HUES64 (cell line): ENCODE results near the gene WNT6.

Experiments
- H3K27ac ChIP-seq: 2 replicates; pipeline ENCODE4 v1.7.0; 2013; ENCODE audit warnings: low read depth, low read length, inconsistent platforms
- H3K27me3 ChIP-seq: 2 replicates; pipeline ENCODE4 v1.6.1; 2013; ENCODE audit warnings: mild to moderate bottlenecking, low read length; ENCODE audit not compliant: insufficient read depth
- H3K36me3 ChIP-seq: 2 replicates; pipeline ENCODE4 v1.6.1; 2013; ENCODE audit warnings: mild to moderate bottlenecking, low read length; ENCODE audit not compliant: insufficient read depth
- H3K4me1 ChIP-seq: 2 replicates; pipeline ENCODE4 v1.6.1; 2013; ENCODE audit warnings: mild to moderate bottlenecking, low read length, moderate library complexity; ENCODE audit not compliant: insufficient read depth
- H3K4me3 ChIP-seq: 2 replicates; pipeline ENCODE4 v1.5.1; 2013; ENCODE audit warnings: mild to moderate bottlenecking, low read length, moderate library complexity
- H3K9ac ChIP-seq: 2 replicates; pipeline ENCODE4 v1.6.1; 2013; ENCODE audit warnings: mild to moderate bottlenecking, low read depth, low read length
- H3K9me3 ChIP-seq: 2 replicates; pipeline ENCODE4 v1.6.1; 2013; ENCODE audit warnings: low read depth, low read length; ENCODE audit not compliant: insufficient read depth
- WGBS: fragments of 150-250, 120-280 bp; methylation state at CpG from one replicate; pipeline ENCODE4 v1.1.7; 2013; ENCODE audit warnings: missing lambda C conversion rate; 5-methylcytosine and 5-hydroxymethylcytosine counted together

Gene WNT6

DNA sequence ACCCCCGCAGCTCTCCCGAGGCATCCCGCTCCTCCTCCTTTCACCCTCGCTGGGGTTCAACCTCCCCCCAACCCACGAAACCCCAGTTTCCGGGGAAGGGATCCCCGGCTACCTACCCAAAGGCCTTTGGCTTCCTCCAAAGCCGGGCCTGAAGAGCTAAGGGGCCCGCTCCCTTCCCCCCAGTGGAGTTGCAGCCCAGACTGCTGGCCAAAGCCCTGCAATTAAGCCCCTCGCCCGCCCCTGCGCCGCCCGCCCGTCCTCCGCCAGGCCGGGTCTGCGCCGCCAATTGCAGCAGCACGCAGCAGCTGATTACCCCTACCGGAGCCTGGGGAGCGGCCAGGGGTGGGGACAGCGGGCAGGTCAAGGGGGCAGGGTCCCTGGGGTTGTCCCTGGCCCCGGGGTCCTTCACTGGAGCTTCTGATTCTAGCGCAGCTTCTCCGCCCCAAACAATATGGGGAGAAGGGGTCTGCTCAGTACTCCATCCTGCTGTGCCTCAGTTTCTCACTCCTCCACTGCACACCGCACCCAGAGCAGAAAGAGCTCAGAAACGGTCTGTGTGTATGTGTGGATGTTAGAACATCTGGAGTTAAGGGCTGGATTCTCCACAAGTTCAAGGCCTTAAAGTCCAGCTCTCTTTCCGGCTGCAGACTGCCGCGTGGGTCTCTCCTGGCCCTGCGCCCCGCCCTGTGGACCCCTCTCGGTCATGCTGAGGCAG lies 37.9 kb downstream of the WNT6 start:
- H3K4me3 ChIP-seq, result peak overlapping the region; percentile 38
- H3K27me3 ChIP-seq, result peaks cover 98% of the 10 kb centered on the region
- no peak overlapping the region for H3K9ac ChIP-seq
- WGBS, result 7% methylated on average over 34 of the region's 34 CpGs
- no peaks in the 10 kb centered on the region for H3K36me3 ChIP-seq
- H3K4me1 ChIP-seq, result peaks cover 22% of the 10 kb centered on the region
- H3K9me3 ChIP-seq, result no peaks in the 10 kb centered on the region; the same call in 1 of the 2 replicates
- no peak overlapping the region for H3K27ac ChIP-seq

DNA sequence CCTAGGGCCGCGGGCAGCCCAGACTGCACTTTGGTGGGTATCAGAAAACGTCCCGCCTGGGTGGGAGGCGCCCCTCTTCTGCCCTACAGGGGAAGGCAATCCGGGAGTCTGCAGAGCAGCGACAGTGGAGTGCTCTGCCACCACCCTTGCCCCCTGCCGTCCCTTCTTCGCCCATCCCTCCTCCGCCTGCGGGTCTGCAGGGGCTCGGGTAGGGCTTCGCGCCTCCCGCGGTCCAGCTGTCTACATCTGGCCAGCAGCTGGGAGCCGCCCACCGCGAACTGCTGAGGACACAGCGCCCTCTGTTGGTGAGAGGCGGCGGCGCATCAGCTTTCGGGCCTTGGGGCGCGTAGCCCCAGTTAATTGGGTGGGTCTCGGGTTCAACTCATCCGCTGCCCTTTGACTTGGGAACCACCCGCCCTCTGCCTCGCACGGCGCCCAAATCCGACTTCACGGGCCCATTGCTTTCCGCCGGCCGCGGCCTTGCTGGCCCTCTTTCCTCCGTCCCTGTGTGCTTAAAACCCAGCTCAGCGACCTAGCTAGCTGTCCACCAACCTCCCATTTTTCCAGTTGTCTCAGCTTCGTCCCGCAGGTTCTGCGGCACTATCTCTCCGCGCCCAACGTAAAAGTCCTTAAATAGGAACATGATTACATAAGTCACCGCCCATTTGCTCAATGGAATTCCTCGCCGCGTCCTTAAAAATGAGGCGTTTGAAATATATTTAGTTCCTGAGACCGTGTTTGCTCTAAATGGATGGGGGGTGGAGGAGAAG lies 38.7 kb downstream of the WNT6 start:
- Histone ChIP-seq H3K9me3 (no peaks in the 10 kb centered on the region; the same call in 1 of the 2 replicates), H3K36me3 (no peaks in the 10 kb centered on the region), H3K4me1 (peaks cover 22% of the 10 kb centered on the region), H3K9ac (no peak overlapping the region), H3K4me3 (no peak overlapping the region), H3K27ac (no peak overlapping the region), H3K27me3 (peaks cover 96% of the 10 kb centered on the region)
- 8% methylated on average over 52 of the region's 52 CpGs for WGBS

DNA sequence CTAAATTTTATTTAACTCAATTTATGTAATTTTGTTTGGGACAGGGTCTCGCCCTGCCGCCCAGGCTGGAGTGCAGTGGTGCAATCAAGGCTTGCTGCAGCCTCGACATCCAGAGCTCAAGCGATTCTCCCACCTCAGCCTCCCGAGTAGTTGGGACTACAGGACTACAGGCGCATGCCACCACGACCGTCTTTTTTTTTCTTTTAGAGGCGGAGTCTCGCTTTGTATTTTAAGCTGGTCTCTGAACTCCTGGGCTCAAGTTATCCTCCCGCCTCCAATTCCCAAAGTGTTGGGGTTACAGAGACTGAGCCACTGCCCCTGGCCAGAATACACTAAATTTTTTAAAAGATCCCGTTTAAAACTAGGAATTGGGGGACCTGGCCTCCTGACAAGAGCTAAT lies 39.5 kb downstream of the WNT6 start:
- Histone ChIP-seq H3K9ac (no peak overlapping the region), H3K27me3 (peaks cover 94% of the 10 kb centered on the region), H3K27ac (no peak overlapping the region), H3K4me3 (no peak overlapping the region), H3K4me1 (peaks cover 22% of the 10 kb centered on the region), H3K9me3 (no peaks in the 10 kb centered on the region; the same call in 1 of the 2 replicates), H3K36me3 (no peaks in the 10 kb centered on the region)
- 40% methylated on average over 12 of the region's 12 CpGs for WGBS

DNA sequence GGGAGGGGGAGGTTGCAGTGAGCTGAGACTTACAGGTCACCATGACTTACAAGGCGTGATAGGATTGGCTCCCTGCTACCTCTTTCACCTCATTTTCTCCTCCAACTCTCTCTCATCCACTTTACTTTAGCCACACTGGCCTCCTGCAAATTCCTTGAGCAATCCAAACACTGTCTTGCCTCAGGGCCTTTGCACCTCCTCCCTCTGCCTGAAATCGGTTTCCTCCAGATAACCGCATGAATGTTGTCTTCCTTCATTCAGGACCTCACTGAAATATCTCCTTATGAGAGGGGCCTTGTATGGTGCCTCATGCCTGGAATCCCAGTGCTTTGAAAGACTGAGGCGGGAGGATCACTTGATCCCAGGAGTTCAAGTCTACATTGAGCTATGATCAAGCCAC lies 42.8 kb downstream of the WNT6 start:
- H3K4me1 ChIP-seq, result no peaks in the 10 kb centered on the region
- no peaks in the 10 kb centered on the region for H3K36me3 ChIP-seq
- WGBS, result 80% methylated on average over 4 of the region's 4 CpGs
- H3K4me3 ChIP-seq, result no peak overlapping the region
- H3K27ac ChIP-seq, result no peak overlapping the region
- no peak overlapping the region for H3K9ac ChIP-seq
- no peaks in the 10 kb centered on the region for H3K9me3 ChIP-seq
- H3K27me3 ChIP-seq, result peaks cover 91% of the 10 kb centered on the region

DNA sequence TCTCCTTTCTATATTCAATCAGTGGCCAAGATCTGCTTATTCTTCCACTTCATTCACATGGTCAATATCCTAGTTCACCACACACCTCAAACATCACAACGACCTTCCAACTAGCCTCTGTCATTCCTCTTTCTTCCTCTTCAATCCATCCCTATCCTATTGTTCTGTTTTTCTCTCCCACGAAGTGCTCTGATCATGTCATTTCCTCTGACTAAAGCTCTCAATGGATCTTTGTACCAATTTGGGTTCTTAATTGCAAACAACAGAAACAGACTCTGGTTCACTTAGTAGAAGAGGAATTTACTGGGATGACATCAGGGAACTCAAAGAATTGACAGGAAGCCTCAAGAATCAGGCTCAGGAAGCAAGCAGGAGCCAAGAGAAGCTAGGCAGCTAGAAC lies 44.6 kb downstream of the WNT6 start:
- Histone ChIP-seq H3K36me3 (no peaks in the 10 kb centered on the region), H3K27me3 (peaks cover 85% of the 10 kb centered on the region), H3K4me3 (no peak overlapping the region), H3K27ac (no peak overlapping the region), H3K9ac (no peak overlapping the region), H3K4me1 (no peaks in the 10 kb centered on the region), H3K9me3 (no peaks in the 10 kb centered on the region)
- 31% methylated on average over 2 of the region's 2 CpGs for WGBS

DNA sequence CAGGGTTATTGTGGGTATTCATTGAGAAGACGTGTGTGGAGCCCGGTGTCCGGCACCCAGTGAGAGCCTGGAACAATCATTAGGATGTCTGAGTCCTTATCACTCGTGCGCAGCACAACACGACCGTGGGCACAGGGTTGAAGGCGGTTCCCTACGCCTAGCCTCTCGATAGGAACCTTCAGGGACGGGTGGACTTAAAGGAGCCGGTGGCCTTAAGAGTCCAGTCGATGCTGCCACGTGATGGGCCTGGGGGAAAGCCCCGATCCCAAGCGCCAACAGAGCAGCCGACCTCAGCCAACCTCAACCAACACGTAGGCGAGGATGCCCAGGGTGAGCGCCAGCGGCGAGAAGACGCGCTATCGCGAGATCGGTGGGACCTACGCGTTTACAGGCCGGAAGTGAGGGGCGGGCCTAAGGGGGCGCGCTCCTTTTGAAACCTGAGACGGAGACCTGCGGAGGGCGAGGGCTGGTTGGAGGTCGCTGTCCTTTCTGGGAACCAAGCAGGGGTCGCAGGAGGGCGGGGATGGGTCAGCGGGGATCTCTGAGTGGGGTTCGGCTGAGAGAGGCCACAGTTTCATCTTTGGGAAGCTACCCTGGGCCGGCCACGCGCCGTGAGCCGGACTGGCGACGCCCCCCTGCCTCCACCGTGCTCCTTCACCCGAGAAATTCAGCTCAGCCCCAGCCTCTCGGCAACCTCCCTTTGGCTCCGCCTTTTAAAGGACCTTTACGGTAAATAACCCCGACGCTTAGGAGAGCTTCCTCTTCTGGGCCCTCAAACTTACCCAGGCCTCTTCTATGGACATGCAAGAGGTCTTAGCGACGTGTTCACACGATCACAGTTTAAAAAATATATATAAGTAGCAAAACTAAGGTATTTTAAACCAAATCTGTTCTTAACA lies 49.4 kb downstream of the WNT6 start:
- peak overlapping the region; percentile 74 for H3K4me3 ChIP-seq
- no peaks in the 10 kb centered on the region for H3K36me3 ChIP-seq
- H3K9me3 ChIP-seq, result no peaks in the 10 kb centered on the region
- peak overlapping the region; percentile 76 for H3K9ac ChIP-seq
- 6% methylated on average over 57 of the region's 58 CpGs for WGBS
- H3K4me1 ChIP-seq, result 0 out of 2 replicates have a peak, but pooled peaks cover 3% of the 10 kb centered on the region
- peaks cover 43% of the 10 kb centered on the region for H3K27me3 ChIP-seq
- H3K27ac ChIP-seq, result peak overlapping the region; percentile 73

DNA sequence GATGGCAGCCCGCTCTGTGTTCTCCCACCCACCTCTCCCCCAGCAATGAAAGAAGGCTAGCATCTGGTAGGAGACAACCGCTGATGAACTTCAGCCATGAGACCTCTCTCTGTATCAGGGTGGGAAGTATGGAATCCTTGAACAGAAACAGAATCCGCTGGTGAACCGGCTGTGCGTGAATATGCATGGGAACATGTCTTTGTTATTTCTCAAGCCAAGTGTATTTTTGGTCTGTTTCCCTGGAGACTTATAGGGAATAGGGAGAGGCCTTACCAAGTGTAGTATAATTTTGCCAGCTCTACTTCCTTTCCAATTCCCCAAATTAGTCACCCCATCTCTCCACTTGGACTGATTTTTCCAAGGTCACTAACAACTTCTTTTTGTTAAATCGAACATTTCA lies 51.1 kb downstream of the WNT6 start:
- Histone ChIP-seq H3K4me1 (0 out of 2 replicates have a peak, but pooled peaks cover 3% of the 10 kb centered on the region), H3K27me3 (peaks cover 27% of the 10 kb centered on the region), H3K36me3 (no peaks in the 10 kb centered on the region), H3K4me3 (no peak overlapping the region), H3K9me3 (no peaks in the 10 kb centered on the region), H3K27ac (no peak overlapping the region), H3K9ac (no peak overlapping the region)
- 93% methylated on average over 6 of the region's 6 CpGs for WGBS

DNA sequence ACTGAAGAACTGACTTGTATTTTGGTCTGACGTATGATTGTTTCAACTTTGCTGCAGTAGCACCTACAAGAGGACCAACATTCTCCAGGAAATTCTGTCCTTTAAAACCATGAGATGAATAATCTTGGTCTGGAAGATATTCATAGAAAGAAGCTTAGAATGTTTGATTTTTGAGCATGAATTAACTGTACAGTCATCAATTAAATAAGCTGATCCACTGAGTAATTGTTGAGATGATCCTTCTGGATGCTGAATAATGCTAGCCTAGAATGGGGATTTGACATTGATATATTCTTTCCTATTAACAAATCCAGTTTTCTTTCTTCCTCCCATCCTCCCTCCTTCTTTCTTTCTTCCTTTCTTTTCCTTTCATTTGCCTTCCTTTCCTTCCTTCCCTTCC lies 60.9 kb downstream of the WNT6 start:
- Histone ChIP-seq H3K9ac (no peak overlapping the region), H3K27ac (no peak overlapping the region), H3K4me3 (no peak overlapping the region), H3K36me3 (no peaks in the 10 kb centered on the region), H3K4me1 (no peaks in the 10 kb centered on the region), H3K9me3 (peaks cover 8% of the 10 kb centered on the region; the same call in 1 of the 2 replicates), H3K27me3 (peaks cover 4% of the 10 kb centered on the region; the same call in 1 of the 2 replicates)
- 90% methylated on average over 1 of the region's 1 CpG for WGBS
